Uterus (tissue), 4 donors: Measurements from ENCODE around the gene ZNF865. TPM values are rescaled to one million over a fixed set of nuclear protein-coding genes. Genes with fewer than 3 reads are reported as not detected.

ENCODE experiments used
- DNase-seq, 2 donors: peaks; one replicate each; pipeline ENCODE4 v3.0.0-alpha.2; 2019 to 2020
- H3K27ac ChIP-seq, 2 donors: fragments of 200-600 bp; sonication (generic); 1 replicate in 1 of 2; 2 replicates in 1 of 2; pipeline ENCODE4 v1.5.1; 2016 to 2018
- H3K27me3 ChIP-seq, 2 donors: fragments of 200-600 bp; sonication (generic); one replicate each; pipeline ENCODE4 v1.5.1; 2018 to 2019; ENCODE audit warnings: control low read depth in 1 of 2
- H3K36me3 ChIP-seq, 2 donors: fragments of 200-600 bp; sonication (generic); one replicate each; pipeline ENCODE4 v1.5.1; 2019; ENCODE audit warnings: control low read depth in 1 of 2
- H3K4me1 ChIP-seq, 2 donors: fragments of 200-600 bp; sonication (generic); one replicate each; pipeline ENCODE4 v1.5.1; 2018 to 2019; ENCODE audit warnings: control low read depth in 1 of 2
- H3K4me3 ChIP-seq, 2 donors: fragments of 200-600 bp; sonication (generic); 1 replicate in 1 of 2; 2 replicates in 1 of 2; pipeline ENCODE4 v1.5.1; 2018 to 2019; ENCODE audit warnings: mild to moderate bottlenecking in 1 of 2
- H3K9me3 ChIP-seq, 2 donors: fragments of 200-600 bp; sonication (generic); one replicate each; pipeline ENCODE4 v1.5.1; 2019; ENCODE audit warnings: control low read depth in 1 of 2
- POLR2A ChIP-seq, 2 donors: fragments of 450-650 bp; IDR thresholded peaks; one replicate each; pipeline ENCODE4 v1.6.1; 2016; ENCODE audit warnings: antibody characterized with exemption in 2 of 2, mild to moderate bottlenecking in 1 of 2, moderate library complexity in 1 of 2
- intact Hi-C: fragments of 100-400 bp; cut with DNase I; formaldehyde crosslinking; loops from one replicate; pipeline ENCODE4 v1.15.1; 2023; ENCODE audit warnings: low total_unique reads
- total RNA-seq, 4 donors: library from RNA; depleted of rRNA in 3 of 4; stranded (reverse); fragments of >200 nt in 3 of 4; gene quantifications; one replicate each; pipeline versions ENCODE4 v1.1.0 to v1.2.4, GENCODE V29; 2014 to 2023
- TF ChIP-seq, protein P1 (sequence below), 4 experiments: fragments of 200-600 bp in 2 of 4; fragments of 450-650 bp in 2 of 4; sonication (generic) in 2 of 4; IDR thresholded peaks; one replicate each; pipeline ENCODE4 v1.5.1; 2016 to 2019; ENCODE audit warnings: antibody characterized with exemption in 4 of 4, mild to moderate bottlenecking in 2 of 4, moderate library complexity in 1 of 4
- donor health status: DM: yes; HTN: yes; CAD: no.

The ZNF865 gene
- total RNA-seq, 4 donors from 2014 or later, result 2.0 to 24.2 (median 3.2) TPM; not detected in 1

DNA sequence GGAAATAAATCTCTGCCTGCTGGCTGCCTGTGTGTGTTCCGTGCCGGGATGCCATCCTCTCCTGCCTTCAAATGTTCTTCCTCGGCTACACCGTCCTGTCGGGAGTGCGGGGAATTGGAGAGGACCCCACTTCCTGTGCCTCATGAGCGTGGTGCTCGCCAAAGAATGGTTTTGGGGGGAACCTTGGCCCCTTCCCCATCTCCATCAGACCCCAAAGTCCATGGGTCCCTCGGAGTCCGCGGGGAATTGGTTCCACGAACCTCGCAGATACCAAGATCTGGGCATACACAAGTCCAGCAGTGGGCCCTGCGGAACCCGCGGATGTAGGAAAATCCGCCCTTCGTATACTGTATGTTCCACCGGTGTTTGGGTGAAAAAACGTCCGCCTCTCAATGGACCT, 2.3 kb upstream of the ZNF865 start:
- Histone ChIP-seq H3K27me3 (no peaks in the 10 kb centered on the region), H3K27ac (no peak overlapping the region), H3K4me3 (no peak overlapping the region), H3K4me1 (peaks cover 0 to 12% of the 10 kb centered on the region in 2 donors), H3K36me3 (no peaks in the 10 kb centered on the region), H3K9me3 (no peaks in the 10 kb centered on the region)
- TF ChIP-seq POLR2A (IDR thresholded peaks at IDR 0.05), result no peak
- TF ChIP-seq, protein P1, sequence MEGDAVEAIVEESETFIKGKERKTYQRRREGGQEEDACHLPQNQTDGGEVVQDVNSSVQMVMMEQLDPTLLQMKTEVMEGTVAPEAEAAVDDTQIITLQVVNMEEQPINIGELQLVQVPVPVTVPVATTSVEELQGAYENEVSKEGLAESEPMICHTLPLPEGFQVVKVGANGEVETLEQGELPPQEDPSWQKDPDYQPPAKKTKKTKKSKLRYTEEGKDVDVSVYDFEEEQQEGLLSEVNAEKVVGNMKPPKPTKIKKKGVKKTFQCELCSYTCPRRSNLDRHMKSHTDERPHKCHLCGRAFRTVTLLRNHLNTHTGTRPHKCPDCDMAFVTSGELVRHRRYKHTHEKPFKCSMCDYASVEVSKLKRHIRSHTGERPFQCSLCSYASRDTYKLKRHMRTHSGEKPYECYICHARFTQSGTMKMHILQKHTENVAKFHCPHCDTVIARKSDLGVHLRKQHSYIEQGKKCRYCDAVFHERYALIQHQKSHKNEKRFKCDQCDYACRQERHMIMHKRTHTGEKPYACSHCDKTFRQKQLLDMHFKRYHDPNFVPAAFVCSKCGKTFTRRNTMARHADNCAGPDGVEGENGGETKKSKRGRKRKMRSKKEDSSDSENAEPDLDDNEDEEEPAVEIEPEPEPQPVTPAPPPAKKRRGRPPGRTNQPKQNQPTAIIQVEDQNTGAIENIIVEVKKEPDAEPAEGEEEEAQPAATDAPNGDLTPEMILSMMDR (IDR thresholded peaks at IDR 0.05), result no peak
- DNase-seq, result no peak
- intact Hi-C loops, result loop anchor here (10.0 kb wide), 1 partner anchor 88 kb away; no protein-coding TSS in a partner anchor

DNA sequence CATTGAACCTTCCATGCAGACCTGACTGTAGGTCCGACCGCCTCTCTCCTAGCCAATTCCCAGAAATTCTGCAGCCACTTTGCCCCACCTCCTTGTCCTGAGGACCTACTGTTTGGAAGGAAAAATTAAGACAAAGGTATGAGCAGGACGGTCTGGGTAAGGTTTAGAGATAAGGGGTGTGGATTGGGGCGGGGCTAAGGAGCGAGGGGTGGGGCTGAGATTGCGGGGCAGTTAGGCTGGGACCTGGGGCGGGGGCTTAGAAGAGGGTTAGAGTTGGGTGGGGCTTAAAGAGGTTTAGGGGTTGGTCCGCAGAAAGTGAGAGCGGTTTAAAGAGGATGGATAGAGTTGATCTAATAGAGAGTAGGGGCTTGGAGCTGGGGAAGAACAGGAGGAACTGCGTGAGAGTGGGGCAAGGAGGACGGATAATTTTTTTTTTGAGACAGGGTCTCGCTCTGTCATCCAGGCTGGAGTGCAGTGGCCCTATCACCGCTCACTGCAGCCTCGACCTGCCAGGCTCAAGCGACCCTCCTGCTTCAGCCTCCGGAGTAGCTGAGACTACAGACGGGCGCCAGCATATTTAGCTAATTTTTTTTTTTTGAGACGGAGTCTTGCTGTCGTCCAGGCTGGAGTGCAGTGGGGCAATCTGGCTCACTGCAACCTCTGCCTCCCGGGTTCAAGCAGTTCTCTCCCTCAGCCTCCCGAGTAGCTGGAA, 1.7 kb upstream of the ZNF865 start:
- no peak for DNase-seq
- intact Hi-C loops, result loop anchor here (10.0 kb wide), 1 partner anchor 89 kb away; no protein-coding TSS in a partner anchor
- Histone ChIP-seq H3K36me3 (no peaks in the 10 kb centered on the region), H3K27me3 (no peaks in the 10 kb centered on the region), H3K27ac (peak overlapping the region; percentile 94 to 98), H3K4me3 (no peak overlapping the region), H3K9me3 (no peaks in the 10 kb centered on the region), H3K4me1 (peaks cover 0 to 12% of the 10 kb centered on the region in 2 donors)
- TF ChIP-seq POLR2A (IDR thresholded peaks at IDR 0.05), result no peak
- TF ChIP-seq, protein P1 (IDR thresholded peaks at IDR 0.05), result no peak

DNA sequence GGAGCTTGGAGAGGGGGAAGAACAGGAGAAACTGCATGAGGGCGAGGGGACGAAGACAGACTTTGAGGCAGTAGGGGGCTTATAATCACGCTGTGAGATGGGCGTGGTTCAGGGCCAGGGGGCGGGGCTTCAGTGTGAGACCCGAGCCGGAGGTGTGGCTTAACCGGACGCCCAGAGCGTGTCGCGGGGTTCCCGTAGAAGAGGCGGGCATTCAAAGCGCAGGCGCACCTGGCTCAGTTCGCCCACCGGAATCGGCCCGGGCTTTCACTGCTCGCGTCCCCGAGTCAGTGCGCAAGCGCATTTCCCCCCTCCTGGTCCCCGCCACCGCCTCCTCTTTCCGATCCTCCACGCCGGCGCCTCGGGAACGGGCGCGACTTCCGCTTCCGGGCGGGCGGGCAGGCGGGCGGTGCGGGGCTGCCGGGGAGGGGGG, 225 bp upstream of the ZNF865 start:
- intact Hi-C loops, result loop anchor here (10.0 kb wide), 1 partner anchor 90 kb away; no protein-coding TSS in a partner anchor
- Histone ChIP-seq H3K9me3 (no peaks in the 10 kb centered on the region), H3K27ac (peak overlapping the region; percentile 94 to 98), H3K4me3 (peak overlapping the region; percentile 76 to 87), H3K36me3 (no peaks in the 10 kb centered on the region), H3K27me3 (no peaks in the 10 kb centered on the region), H3K4me1 (peaks cover 0 to 12% of the 10 kb centered on the region in 2 donors)
- TF ChIP-seq POLR2A (IDR thresholded peaks at IDR 0.05), result peak in 1 of 2 donors; percentile 32
- TF ChIP-seq, protein P1 (IDR thresholded peaks at IDR 0.05), result no peak
- DNase-seq, result peak; percentile 98

DNA sequence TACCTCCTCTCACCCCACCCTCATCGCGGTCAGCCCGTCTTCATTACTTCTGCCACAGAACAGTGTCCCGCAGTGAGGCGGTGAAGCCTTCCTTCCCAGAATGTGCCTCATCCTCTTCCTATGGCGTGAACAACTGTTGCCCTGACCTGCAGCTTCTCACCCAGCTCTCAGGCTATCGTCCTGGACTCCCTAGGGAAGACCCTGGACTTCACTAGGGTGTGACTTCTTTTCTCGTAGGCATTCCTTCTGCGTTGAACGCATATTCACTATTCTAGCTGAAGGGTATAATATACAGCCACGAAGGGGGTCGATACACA, 982 bp downstream of the ZNF865 start:
- Histone ChIP-seq H3K27me3 (no peaks in the 10 kb centered on the region), H3K4me3 (peak overlapping the region; percentile 76 to 87), H3K9me3 (no peaks in the 10 kb centered on the region), H3K4me1 (peaks cover 0 to 6% of the 10 kb centered on the region in 2 donors), H3K27ac (peak overlapping the region; percentile 94 to 98), H3K36me3 (no peaks in the 10 kb centered on the region)
- TF ChIP-seq, protein P1 (IDR thresholded peaks at IDR 0.05), result no peak
- TF ChIP-seq POLR2A (IDR thresholded peaks at IDR 0.05), result no peak
- no peak for DNase-seq
- intact Hi-C loops, result loop anchor here (10.0 kb wide), 1 partner anchor 92 kb away; no protein-coding TSS in a partner anchor

DNA sequence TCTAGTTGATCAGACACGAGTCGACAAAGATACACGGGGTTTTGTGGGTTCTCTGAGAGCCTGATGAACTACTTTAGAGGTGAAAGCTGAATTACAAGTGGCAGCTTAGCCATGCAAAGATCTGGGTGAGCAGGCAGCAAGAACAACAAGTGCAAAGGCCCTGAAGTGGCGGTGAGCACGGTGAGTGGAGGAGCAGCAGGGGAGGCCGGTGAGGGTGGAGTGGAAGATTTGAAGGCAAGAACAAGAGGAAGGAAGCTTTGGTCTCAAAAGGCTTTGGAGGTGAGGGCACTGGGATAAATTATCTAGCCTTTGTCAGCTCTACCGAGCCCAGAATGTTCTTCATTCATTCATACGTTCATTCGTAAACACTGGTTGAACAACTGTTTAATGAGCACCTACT, 1.4 kb downstream of the ZNF865 start:
- Histone ChIP-seq H3K4me1 (peaks cover 0 to 6% of the 10 kb centered on the region in 2 donors), H3K27me3 (no peaks in the 10 kb centered on the region), H3K4me3 (no peak overlapping the region), H3K27ac (peak overlapping the region; percentile 94 to 98), H3K36me3 (no peaks in the 10 kb centered on the region), H3K9me3 (no peaks in the 10 kb centered on the region)
- DNase-seq, result no peak
- intact Hi-C loops, result loop anchor here (10.0 kb wide), 1 partner anchor 92 kb away; no protein-coding TSS in a partner anchor
- TF ChIP-seq POLR2A (IDR thresholded peaks at IDR 0.05), result no peak
- TF ChIP-seq, protein P1 (IDR thresholded peaks at IDR 0.05), result no peak
